SK-N-MC (cell line): ENCODE data around the gene ZBTB7B.

ENCODE experiments used
- EZH2 ChIP-seq: fragments of 200-600 bp; sonication (generic); IDR thresholded peaks from one replicate; pipeline ENCODE4 v1.6.1; 2017; ENCODE audit warnings: antibody characterized with exemption
- FOXP2 ChIP-seq: optimal IDR thresholded peaks from 2 replicates; pipeline ENCODE3; 2011; ENCODE audit warnings: mild to moderate bottlenecking, moderate library complexity; ENCODE audit not compliant: insufficient read depth; ENCODE audit errors: extremely low read length, control extremely low read depth

- TF ChIP-seq EZH2 (no peak), FOXP2 (no peak)
Observed at GRCh38 chr1:155024315-155024714, 21.7 kb downstream of the ZBTB7B start.
